Heart left ventricle (tissue), 13 donors: ENCODE measurements around the gene TSPAN31.

ENCODE experiments used
- POLR2A ChIP-seq, 2 donors: fragments of 450-650 bp; IDR thresholded peaks; one replicate each; pipeline ENCODE4 v1.6.1; 2017; ENCODE audit warnings: antibody characterized with exemption in 2 of 2, mild to moderate bottlenecking in 2 of 2, moderate library complexity in 2 of 2
- TF ChIP-seq, protein P1 (sequence below), 12 donors: fragments of 200-600 bp; sonication (generic) in 4 of 12; IDR thresholded peaks; one replicate each; pipeline versions ENCODE4 v1.5.0 to v1.8.0; 2018 to 2022; ENCODE audit warnings: antibody characterized with exemption in 12 of 12, mild to moderate bottlenecking in 5 of 12
- donor health status: ischemic (EF 13 %, LVEDD 7.1; RV severe dilation, severe dysfunction).
- donor health status: DM: no; HTN: yes; CAD: no.
- donor health status: DM: no; HTN: no; CAD: no.
- donor health status: ischemic (EF 25% LVEDD 6.9; RV normal size, moderate dysfunction).
- donor health status: ischemic (EF 25% LVEDD 5.7; RV mildly dilated, moderate dysfunction).
- donor health status: ischemic (EF 35%, LVEDD 5.7; RV mildly dilated, moderate dysfunction).
- donor health status: nonischemic (EF 11% LVEDD 7.7; RV severe dilation, severe dysfunction).
- donor health status: DM: yes; HTN: yes; CAD: no.
- donor health status: PGD.
- donor health status: ischemic (EF 29% LVEDD 5.4; RV normal size, mild dysfunction).
- donor health status: nonischemic (EF 23%, LVEDD 6.1; RV moderate dilation, normal function).

DNA sequence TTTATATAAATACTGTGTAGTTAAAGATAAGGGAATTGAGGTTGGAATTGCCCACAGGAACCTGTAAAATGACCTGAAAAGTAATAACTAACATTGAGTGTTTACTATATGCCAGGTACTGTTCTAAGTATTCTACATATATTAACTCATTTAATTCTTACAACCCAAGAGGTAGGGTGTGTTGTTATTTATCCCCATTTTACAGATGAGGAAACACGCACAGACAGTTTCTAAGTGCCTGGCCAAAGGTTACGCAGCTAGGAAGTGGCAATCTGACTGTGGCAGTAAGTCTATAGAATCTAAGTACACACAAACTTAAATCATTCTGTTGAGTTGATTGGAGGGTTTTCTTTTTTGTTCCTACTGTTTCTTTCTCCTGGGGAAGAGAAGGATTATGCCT, 1.1 kb upstream of the TSPAN31 start:
- TF ChIP-seq, protein P1, sequence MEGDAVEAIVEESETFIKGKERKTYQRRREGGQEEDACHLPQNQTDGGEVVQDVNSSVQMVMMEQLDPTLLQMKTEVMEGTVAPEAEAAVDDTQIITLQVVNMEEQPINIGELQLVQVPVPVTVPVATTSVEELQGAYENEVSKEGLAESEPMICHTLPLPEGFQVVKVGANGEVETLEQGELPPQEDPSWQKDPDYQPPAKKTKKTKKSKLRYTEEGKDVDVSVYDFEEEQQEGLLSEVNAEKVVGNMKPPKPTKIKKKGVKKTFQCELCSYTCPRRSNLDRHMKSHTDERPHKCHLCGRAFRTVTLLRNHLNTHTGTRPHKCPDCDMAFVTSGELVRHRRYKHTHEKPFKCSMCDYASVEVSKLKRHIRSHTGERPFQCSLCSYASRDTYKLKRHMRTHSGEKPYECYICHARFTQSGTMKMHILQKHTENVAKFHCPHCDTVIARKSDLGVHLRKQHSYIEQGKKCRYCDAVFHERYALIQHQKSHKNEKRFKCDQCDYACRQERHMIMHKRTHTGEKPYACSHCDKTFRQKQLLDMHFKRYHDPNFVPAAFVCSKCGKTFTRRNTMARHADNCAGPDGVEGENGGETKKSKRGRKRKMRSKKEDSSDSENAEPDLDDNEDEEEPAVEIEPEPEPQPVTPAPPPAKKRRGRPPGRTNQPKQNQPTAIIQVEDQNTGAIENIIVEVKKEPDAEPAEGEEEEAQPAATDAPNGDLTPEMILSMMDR (IDR thresholded peaks at IDR 0.05), result no peak
- TF ChIP-seq POLR2A (IDR thresholded peaks at IDR 0.05), result no peak
